Endometrial microvascular endothelial cells (primary cell): ENCODE data around the gene HOTAIR. TPM values are rescaled to one million over a fixed set of nuclear protein-coding genes. Genes with fewer than 3 reads are reported as not detected.

Experiments
- in situ Hi-C: cut with HindIII; loops from 2 replicates; pipeline ENCODE4 v1.10.0; 2017; ENCODE audit warnings: low sequenced_read_pairs, low pct_unique_long_range_greater_than_20kb; ENCODE audit errors: inconsistent ontology term
- total RNA-seq: library from RNA; depleted of rRNA; stranded (reverse); fragments of >200 nt; gene quantifications from one replicate; pipeline ENCODE4 v1.2.3, GENCODE V29; 2015; ENCODE audit errors: inconsistent ontology term

Gene HOTAIR
- total RNA-seq, 1 donor from 2014 or later = not detected

DNA sequence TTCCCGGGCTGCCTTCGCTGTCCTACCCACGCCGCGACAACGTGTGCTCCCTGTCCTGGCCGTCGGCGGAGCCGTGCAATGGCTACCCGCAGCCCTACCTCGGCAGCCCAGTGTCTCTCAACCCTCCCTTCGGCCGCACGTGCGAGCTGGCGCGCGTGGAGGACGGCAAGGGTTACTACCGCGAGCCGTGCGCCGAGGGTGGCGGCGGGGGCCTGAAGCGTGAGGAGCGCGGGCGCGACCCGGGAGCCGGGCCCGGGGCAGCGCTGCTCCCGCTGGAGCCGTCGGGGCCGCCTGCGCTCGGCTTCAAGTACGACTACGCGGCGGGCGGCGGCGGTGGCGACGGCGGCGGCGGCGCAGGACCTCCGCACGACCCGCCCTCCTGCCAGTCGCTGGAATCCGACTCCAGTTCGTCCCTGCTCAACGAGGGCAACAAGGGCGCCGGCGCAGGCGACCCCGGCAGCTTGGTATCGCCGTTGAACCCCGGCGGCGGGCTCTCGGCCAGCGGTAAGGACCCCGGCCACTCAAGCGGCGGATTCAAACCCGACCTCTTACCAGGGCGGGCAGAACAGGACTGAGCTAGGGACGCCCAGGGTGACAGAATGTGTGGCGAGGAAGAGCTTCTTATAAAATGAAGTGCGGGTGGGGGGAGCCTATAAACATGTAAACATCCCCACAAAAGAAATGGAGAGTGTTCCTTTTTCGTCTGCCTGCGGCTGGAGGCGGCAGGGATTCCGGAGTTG lies 19.5 kb downstream of the HOTAIR start:
- in situ Hi-C loops = no loop called here

DNA sequence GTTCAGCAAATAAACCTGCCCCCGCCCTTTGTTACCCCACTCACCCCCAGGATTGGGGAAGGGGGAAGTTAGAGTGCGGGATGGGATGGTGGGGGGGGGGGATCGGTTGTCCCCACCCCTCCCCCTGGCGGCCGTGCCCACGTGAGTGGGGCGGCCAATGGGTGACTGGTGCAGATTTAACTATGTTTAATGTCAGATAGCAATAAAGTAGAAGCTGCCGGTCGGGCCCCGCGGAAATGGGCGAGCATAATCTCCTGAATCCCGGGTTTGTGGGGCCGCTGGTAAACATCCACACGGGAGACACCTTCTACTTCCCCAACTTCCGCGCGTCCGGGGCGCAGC lies 20.1 kb downstream of the HOTAIR start, which contains the start of gene HOXC12:
Gene HOXC12 (plus strand): TSS at position 210 of the 342 bp plus-strand sequence. CDS start 27 bp downstream, at position 237.
- in situ Hi-C loops = no loop called here

DNA sequence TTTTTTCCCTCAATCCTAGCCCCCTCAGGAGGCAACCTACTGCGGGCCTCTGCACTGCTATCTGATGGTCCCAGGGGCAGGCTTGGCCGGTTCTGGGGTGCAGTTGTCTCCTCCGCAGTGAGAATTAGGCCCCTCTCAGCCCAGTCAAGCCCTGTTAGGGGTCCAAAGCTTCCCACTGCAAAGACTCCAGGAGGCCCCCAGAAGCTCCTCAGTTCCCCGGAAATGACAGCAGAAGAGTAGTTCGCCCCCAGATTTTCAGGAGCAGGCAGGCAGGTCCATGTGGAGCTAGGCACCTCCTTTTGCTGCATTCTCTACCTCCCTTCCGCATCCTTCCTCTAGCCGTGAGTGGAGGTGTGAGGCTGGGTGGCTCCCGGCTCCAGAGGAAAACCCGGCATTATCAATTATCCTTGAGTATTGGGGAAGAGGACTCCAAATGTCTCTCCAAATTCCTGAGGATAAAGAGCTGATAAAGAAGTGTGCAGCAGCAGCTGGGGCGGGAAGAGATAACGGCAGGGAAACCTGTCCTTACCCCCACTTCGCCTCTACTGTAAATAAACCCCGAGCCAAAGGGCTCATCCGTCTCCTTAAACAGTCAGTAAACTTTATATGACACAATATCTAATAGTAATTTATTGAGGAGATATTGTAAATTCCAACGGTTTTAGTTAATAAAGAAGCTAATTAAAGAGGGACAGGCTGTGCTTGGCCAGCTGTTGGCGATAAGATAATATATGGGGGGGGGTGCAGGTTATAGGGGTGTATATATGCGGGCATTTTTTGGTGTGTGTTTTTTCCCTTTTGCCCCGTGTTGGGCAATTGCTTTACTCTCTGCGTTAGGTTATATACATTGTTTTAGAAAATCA lies 20.7 kb downstream of the HOTAIR start:
- in situ Hi-C loops = no loop called here

DNA sequence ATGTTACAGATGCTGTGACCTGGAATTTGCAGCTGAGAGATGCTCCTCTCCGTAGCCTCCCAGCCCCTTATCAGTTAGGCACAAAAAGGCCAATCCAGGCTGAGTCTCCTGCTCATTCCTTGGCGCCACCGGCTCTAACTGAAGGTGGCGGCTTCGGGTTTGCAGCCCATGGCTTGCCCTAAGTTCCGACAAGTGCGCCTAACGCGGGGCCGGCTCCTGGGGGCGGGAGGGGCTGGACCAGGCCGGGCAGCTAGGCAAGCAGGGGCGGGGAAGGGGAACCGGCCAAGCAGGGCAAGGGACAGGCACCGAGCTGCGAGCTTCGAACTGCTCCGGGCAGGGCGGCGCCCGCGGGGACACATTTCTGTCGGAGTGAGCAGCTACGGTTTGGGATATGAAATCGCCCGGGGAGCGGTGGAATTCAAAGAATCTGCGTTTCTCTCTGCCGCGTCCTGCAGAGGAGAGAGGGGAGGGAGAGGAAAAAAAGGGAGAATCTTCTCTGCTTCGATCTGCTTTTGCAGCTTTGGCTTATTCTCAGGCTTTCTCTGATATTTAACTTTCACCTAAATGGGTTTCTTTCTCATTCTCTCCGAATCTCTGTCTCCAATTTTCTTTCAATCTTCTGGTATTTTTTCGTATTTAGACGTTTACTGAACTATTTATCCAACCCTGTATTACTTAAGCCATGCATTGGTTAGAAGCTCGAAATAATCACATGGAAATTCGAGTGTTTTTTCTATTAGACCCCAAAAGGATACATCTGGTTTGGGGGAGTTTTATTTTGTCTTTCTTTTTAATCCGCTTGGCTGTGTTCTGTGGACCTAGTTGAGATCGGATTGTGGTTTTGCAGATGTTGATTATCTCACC lies 21.7 kb downstream of the HOTAIR start:
- in situ Hi-C loops = no loop called here

DNA sequence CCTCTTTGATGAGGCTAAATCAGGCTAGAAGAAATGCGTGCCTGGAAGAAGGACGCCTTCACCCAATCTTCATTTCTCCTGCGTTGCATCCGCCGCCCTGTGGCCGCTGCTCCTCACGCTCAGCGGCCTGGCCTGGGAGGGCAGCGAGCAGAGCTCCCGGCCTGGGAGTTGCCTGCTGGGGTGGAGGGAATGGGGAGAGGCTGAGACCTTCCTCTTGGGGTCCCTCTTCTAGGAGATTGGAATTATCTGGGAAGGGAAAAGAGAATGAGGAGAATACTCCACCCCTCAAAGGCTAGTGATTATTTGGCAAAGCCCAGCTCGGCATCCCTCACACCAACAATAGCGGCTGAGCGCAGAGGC lies 22.4 kb downstream of the HOTAIR start:
- in situ Hi-C loops = no loop called here

DNA sequence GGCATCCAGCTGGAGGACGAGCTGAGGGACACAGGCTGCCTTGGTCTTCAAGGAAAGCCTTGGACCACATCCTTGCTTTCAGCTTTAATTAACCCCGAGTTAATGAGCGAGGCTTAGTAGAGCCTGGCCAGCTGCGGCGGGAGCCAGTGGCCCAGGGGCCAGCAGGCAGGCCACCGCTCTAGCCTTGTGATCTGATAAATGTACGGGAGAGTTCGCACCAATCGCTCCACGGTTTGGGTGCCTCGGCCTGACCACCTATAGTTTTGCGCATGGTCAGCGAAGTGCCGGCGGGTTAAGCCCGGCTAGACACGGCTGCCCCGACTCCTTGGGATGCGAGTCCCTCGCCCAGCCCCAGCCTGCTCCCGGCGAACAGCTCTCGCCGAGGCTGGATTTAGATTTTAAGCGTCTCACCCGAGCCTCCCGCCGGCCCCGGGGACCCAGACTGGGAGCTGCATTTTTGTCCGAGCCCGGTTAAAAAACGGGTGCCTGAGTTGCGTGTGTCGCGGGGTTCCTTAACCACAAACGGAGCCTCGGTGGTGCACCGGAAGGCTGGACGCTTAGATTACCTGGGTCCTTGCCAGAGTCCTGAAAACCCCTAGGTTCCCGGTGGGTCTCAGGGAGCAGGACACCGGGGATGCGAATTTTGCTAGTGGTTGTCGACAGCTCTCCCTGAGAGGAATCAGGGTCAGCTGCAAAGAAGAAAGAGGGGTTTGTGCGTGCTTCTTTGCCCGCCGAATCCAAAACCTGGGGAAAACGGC lies 23.0 kb downstream of the HOTAIR start:
- in situ Hi-C loops = no loop called here

DNA sequence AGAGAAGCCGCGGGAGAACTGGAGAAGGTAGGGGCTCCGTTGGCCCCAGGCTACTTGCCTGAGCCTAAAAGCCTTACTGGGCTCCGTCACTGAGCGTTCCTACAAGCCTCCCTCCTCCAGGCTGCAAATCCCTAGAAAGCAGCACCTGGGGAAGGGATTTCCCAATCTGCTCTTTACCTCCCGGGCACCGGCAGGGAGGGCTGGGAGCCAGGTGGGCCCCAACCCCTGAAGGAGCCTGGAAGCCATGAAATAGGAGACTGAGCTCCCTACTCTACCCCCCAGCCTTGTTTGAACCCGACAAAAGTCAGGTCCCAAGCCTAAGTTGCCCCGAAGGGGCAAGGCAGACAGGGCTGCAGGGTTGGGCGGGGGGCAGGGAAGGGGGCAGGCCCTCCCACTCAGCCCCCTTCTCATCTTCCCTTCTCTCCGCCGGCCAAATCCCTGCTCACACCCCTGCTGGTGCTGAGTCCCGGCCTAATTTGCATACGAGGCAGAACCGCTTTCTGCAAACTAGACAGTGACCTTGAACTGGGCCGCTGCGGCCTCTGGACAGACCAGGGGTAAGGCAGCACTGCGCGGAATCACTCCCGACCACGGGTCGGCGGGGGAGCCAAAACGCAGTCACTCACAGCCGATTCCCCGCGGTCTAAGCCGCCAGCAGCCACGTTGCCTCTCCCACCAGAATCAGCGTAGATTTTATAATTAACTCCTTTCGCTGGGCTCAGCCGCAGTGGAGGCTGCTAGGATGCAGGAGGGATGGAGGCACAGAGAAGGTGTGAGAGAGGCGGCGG lies 23.8 kb downstream of the HOTAIR start:
- in situ Hi-C loops = no loop called here

DNA sequence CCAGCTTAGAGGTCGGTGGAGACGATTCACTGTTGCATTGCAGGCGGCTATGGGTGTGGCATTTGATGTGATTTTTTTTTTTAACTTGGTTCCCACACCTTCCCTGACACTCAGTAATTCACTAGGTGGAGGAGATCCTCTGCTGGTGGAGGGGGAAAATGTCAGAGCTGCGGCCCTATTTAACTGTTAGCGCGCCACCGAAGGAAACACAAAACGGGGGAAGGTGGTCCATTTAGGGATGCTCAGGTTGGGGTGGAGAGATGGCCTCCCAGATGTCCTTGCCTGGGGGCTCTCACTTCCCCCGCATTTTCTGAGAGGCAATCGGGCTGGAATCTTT lies 24.3 kb downstream of the HOTAIR start:
- in situ Hi-C loops = no loop called here

DNA sequence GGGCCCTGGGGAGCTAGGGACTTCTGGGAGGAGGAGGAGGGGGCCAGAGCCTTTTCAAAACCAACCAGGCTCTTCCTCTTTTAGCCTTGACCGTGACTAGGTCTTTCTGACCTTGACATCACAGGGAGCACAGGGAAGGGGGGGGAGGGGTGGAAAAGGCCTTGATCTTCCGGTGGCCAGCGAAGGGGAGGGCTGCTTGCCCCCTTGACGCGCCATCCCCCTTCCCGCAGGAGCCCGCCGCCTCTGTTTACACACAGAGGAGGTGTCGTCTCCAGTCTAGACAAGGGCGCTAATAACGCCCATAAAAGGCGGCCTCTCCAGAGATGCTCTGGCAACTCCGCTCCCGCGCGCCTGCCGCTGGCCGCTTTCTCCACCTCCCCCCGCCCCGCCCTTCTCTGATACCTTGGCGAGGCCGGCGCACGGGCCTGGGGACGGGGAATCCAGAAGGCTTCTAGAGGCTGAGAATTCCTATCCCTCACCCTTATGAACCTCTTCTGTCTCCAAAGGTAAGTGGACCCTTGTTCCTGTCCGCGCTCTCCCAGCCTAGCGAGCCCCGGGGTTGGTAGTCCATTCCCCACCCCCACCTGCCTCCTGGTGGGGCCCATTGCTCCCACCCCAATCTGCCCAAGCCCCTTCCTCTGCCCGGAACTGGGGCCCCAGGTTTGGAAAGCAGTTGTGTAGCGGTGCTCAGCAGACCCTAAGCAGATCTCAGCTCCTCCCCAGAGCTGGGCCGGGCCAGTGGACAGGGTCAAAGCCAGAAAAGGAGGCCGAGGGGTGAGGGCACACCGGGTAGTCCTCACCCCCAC lies 24.9 kb downstream of the HOTAIR start:
- in situ Hi-C loops = no loop called here

DNA sequence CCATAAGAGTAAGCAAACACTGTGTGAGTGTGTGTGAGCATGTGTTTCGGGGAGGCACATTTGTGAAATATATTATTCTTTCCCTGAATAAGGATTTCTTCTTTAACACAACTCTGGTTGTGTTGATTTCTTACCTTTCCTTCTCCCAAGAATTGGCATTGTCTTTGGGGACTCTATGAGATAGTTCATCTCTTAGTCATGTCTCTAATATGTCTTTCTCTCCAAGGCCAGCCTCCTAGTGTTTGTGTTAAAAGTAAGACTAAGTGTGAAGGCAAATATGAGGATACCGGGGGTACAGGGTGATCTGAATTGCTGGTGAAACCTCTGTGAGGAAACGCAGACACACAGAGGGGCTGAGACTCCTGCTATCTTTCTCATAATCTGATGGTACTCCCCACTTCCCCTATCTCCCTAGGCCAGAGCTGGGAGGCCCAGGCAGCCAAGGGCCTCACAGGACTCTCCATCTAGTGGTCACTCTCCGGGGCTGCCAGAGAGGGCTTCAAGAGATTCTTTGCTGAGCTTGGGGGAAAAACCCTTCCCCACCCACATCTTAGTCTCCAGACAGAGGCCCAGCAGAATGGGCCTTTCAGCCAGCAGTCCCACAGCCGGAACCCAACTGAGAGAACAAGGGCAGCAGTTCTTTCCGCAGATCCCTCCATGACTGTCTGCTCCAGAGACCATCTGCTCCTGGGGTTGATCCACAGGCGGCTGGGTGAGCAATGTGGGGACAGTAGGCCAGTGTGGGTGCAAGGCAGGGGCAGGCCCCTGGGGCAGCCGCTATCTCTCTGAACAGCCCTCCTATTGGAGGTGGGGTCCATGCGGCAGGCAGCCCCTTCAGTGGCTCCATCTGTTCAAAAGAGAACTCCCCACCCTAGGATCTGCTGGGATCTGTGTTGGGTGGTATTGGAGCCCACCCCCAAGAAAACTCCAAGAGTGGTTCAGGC lies 25.8 kb downstream of the HOTAIR start:
- in situ Hi-C loops = no loop called here

DNA sequence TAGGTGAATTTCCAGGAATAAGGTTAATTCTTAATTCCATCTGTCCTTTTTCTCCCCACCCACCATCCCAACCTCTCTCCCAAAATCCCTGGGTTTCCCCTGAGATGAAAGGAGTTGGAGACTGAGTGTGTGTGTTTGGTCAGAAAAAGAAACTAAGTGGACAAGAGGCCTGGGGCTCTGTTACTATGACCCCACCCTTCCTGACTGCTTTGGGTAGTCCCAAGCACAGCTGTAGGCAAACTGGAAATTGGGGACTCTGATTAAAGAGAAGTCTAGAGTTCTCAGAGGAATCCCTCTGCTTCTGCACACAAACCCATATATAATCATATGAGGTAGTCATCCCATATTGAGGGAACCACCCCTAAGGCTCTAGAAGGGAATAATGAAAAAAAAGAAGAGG lies 27.0 kb downstream of the HOTAIR start:
- in situ Hi-C loops = no loop called here

DNA sequence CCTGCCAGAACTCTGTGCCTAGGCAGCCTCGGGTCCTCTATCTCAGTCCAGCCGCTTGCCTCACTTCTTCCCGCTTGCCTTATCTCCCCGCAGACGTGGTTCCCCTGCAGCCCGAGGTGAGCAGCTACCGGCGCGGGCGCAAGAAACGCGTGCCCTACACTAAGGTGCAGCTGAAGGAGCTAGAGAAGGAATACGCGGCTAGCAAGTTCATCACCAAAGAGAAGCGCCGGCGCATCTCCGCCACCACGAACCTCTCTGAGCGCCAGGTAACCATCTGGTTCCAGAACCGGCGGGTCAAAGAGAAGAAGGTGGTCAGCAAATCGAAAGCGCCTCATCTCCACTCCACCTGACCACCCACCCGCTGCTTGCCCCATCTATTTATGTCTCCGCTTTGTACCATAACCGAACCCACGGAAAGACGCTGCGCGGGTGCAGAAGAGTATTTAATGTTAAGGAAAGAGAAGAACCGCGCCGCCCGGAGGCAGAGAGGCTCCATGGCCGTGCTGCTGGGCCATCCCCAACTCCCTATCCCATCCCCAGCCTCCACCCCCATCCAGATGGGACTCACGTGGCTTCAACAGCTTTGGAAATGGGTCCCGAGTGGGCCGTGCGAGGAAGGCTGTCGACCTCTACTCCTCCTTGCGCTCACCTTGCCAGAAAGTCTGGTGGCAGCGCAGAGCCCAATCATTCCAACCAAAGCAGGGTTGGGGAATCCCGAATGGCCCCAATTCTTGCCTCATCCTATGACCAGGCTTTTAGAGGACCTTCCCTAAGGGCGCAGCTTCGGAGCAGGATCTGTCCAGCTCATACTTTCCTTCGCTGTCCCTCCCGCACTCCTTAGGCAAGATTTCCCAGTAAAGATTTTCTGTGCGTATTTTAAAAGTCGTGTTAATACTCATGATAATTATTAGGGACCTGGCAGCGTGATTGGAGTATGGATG lies 29.6 kb downstream of the HOTAIR start:
- in situ Hi-C loops = no loop called here

DNA sequence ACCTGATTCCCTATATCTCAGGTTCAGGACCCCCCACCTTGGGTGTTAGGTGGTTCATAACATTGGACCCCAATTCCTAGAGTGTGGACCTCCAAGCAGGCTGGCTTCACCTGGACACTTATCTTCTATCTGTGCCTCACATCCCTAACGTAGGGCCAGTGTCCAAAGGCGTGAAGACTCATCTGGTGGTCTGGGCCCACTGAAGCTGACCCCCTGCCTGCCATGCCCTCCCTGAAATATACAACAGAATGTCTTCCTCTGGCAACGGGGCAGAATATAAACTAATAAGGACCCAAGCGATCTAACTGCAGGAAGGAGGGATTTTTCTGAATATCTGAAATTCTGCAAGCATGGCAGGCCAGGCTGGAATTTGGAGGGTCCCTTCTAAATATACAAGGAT lies 30.5 kb downstream of the HOTAIR start:
- in situ Hi-C loops = no loop called here

DNA sequence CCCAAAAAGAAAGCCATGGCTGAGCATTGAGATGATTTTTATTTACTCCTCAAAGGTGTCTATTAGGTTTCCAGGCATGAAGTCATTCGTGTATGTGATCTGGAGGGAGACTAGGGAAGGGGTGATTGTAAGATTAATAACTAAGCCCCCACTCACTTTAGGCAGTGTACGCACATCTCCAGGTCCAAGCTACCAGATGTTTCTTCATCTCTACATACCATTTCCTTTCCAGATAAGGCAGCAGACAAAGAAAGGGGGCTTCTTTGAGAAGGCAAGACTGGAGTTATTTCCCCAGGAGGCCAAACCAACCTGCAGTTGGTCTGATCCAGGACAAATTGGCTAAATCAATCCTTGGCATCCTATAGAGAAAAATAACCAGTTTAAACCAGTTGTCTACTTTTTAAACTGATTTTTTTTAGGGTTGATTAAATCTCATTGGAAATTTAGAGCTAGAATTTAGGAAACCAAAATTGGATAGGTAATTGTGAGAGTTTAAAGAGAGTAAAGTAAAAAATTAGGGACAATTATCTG lies 32.2 kb downstream of the HOTAIR start:
- in situ Hi-C loops = no loop called here

DNA sequence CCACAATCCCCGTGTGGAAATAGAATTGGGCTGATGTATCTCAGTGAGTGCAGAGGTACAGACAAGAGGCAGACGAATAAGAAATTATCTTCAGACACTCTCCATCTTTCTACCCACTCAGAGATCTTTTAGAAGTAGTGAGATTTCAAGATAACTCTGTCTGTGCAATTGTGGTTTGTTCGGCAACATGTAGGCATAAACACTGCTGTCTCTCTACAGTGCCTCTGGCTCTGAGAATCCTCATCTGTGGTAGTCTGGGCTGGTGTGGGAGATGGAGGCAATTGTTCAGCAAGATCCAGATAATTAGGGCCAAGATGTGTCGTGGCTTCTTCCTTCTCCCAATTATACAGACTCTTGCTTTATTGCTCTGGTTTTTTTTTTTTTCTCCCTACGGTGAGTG lies 33.0 kb downstream of the HOTAIR start:
- in situ Hi-C loops = no loop called here
